ENCODE measurements around the gene ARFGEF2. TPM values are rescaled to one million over a fixed set of nuclear protein-coding genes. Genes with fewer than 3 reads are reported as not detected.
A peak's percentile ranks its signal among the peaks of the same experiment; 100 is the strongest.

The ARFGEF2 gene
- total and polyA plus RNA-seq, 10 of the 15 experiments (the other 5 are each of a cell fraction or from before 2014, with no cell fraction given), result 5.2 to 24.1 (median 17.7) TPM

DNA sequence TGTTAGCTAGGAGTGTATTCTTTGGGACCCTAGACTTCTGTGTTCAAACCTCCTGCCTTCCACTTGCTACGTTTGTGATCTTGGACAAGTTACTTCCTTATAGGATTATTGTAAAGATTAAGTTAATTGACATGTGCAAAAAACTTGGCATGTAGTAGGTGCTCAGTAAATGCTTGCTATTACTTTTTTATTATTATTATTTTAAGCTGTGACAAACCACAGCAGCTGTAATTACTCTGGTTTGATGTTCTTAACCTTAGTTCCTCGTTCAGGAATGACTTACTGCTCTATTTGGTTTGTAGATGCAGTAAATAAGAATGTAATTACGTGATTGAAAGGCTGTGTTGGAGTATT is 3.2 kb downstream of the ARFGEF2 start (continued):
- no peak for TF ChIP-seq EGR1 (IDR thresholded peaks at IDR 0.05; ENCODE audit: borderline replicate concordance in 1 of 2, low read depth in 2 of 2, low read length in 2 of 2)
- TF ChIP-seq ZNF207 (IDR thresholded peaks at IDR 0.05; ENCODE audit: borderline replicate concordance), result no peak
- TF ChIP-seq MXI1 (IDR thresholded peaks at IDR 0.05; ENCODE audit: low read depth, low read length), result no peak
- TF ChIP-seq, protein P1, sequence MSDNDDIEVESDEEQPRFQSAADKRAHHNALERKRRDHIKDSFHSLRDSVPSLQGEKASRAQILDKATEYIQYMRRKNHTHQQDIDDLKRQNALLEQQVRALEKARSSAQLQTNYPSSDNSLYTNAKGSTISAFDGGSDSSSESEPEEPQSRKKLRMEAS (IDR thresholded peaks at IDR 0.05; ENCODE audit: low read depth, low read length), result no peak
- no peak for TF ChIP-seq BCL11A (IDR thresholded peaks at IDR 0.05; ENCODE audit: low read depth, low read length)
- no peak for TF ChIP-seq HDGF (IDR thresholded peaks at IDR 0.05)
- no peak for TF ChIP-seq YY1 (IDR thresholded peaks at IDR 0.05; ENCODE audit: low read depth, low read length)
- TF ChIP-seq SPI1 (IDR thresholded peaks at IDR 0.05; ENCODE audit: borderline replicate concordance, insufficient read depth, low read depth, low read length), result no peak

DNA sequence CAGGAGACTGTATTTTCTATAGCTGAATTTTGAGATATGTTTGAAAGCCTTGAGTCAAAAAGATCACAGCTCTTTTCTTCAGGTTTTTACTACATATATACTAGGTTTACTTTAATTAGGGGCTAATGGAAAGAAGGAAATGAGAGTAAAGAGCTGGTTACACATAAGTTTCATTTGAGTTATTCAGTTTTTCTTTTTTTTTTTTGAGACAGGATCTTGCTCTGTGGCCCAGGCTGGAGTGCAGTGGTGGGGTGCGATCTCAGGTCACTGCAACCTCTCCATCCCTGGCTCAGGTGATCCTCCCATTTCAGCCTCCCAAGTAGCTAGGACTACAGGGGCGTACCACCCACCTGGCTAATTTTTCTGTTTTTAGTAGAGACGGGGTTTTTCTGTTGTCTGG is 4.8 kb downstream of the ARFGEF2 start:
- WGBS (ENCODE audit: insufficient coverage, insufficient replicate concordance, low lambda C conversion rate, missing lambda C conversion rate), result 65% methylated on average over 3 of the region's 3 CpGs
- RAD21 ChIA-PET (ENCODE audit: unreplicated experiment), result interaction anchor here (0.6 to 1.2 kb wide), 3 partner anchors 18 to 408 kb away, joined by 3 read pairs; no protein-coding TSS in a partner anchor
- no peaks in the 10 kb centered on the region for H3K9me3 ChIP-seq (replicated peaks; ENCODE audit: control insufficient read depth, insufficient read depth, low read length)
- CTCF ChIA-PET, result interaction anchor here (0.6 to 1.2 kb wide), 6 partner anchors 89 to 269 kb away, joined by 3 to 7 read pairs (median 3); no protein-coding TSS in a partner anchor
- peaks cover 0 to 4% of the 10 kb centered on the region in 2 experiments; a peak in 1 of 4 replicates for H3K36me3 ChIP-seq (ENCODE audit: control insufficient read depth in 2 of 2, insufficient read depth in 2 of 2, low read length in 1 of 2)
- peaks cover 28% of the 10 kb centered on the region for H3K4me1 ChIP-seq (ENCODE audit: control insufficient read depth, insufficient read depth, low read length)
- intact Hi-C loops (cut with micrococcal nuclease; ENCODE audit: unreplicated experiment) (no loop called here), in situ Hi-C loops (cut with MboI) (no loop called here)
- H3K27ac ChIP-seq (ENCODE audit: control insufficient read depth, insufficient read depth), result peak overlapping the region; percentile 23; the same call in 1 of the 2 replicates
- TF ChIP-seq NR2C2 (IDR thresholded peaks at IDR 0.05; ENCODE audit: borderline replicate concordance, control insufficient read depth, insufficient read length, low read depth), result no peak
- no peak for TF ChIP-seq EP300 (IDR thresholded peaks at IDR 0.05; ENCODE audit: borderline replicate concordance in 1 of 2, control insufficient read depth in 1 of 2, low read depth in 2 of 2, low read length in 2 of 2)
- TF ChIP-seq ATF7 (IDR thresholded peaks at IDR 0.05; ENCODE audit: low read depth), result peak; percentile 31; the same call in 1 of the 2 replicates
- no peak for TF ChIP-seq CREB1 (IDR thresholded peaks at IDR 0.05; ENCODE audit: low read depth)
- TF ChIP-seq SPI1 (IDR thresholded peaks at IDR 0.05; ENCODE audit: borderline replicate concordance, insufficient read depth, low read depth, low read length), result peak; percentile 42; the same call in 1 of the 2 replicates
- no peak for TF ChIP-seq ETV6 (conservative IDR thresholded peaks at IDR 0.05 in 1 of 2, IDR thresholded peaks at IDR 0.05 in 1 of 2; ENCODE audit: borderline replicate concordance in 1 of 2, low read depth in 1 of 2)
- TF ChIP-seq, protein P2, sequence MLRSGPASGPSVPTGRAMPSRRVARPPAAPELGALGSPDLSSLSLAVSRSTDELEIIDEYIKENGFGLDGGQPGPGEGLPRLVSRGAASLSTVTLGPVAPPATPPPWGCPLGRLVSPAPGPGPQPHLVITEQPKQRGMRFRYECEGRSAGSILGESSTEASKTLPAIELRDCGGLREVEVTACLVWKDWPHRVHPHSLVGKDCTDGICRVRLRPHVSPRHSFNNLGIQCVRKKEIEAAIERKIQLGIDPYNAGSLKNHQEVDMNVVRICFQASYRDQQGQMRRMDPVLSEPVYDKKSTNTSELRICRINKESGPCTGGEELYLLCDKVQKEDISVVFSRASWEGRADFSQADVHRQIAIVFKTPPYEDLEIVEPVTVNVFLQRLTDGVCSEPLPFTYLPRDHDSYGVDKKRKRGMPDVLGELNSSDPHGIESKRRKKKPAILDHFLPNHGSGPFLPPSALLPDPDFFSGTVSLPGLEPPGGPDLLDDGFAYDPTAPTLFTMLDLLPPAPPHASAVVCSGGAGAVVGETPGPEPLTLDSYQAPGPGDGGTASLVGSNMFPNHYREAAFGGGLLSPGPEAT (IDR thresholded peaks at IDR 0.05; ENCODE audit: low read depth), result 0 out of 2 replicates have a peak, but pooled peaks have one; percentile 13
- peak; percentile 48; the same call in 1 of the 2 replicates for TF ChIP-seq MTA2 (IDR thresholded peaks at IDR 0.05; ENCODE audit: low read depth)
- 0 out of 2 replicates have a peak, but pooled peaks have one; percentile 29 for TF ChIP-seq SMARCA5 (IDR thresholded peaks at IDR 0.05)
- TF ChIP-seq ZNF217 (IDR thresholded peaks at IDR 0.05), result peak; percentile 55; the same call in 1 of the 2 replicates
- peak; percentile 78 for TF ChIP-seq ZNF384 (IDR thresholded peaks at IDR 0.05; ENCODE audit: borderline replicate concordance, low read depth, low read length)
- TF ChIP-seq RUNX3 (IDR thresholded peaks at IDR 0.05; ENCODE audit: low read length), result peak; percentile 6; the same call in 1 of the 2 replicates
- no peaks in the 10 kb centered on the region for H3K27me3 ChIP-seq (replicated peaks in 1 of 2; ENCODE audit: control insufficient read depth in 2 of 2, insufficient read depth in 2 of 2, low read length in 1 of 2)
- DNase-seq (ENCODE audit: low read depth, low spot score) (no peak), ATAC-seq (peak; percentile 8), FAIRE-seq (no peak)
- no peak overlapping the region for H2AFZ ChIP-seq (ENCODE audit: control insufficient read depth, low read depth, low read length)
- no peaks in the 10 kb centered on the region for H4K20me1 ChIP-seq (ENCODE audit: control insufficient read depth, insufficient read depth)
- H3K4me2 ChIP-seq (ENCODE audit: control insufficient read depth, insufficient read depth), result peak overlapping the region; percentile 87
- peak overlapping the region; percentile 21; the same call in 1 of the 2 replicates for H3K4me3 ChIP-seq
- BruUV-seq (replicated peaks), result no TSS peak
- SMC1A ChIA-PET (ENCODE audit: uncharacterized antibody, unreplicated experiment), result interaction anchor here (0.6 to 1.4 kb wide), 5 partner anchors 21 to 121 kb away, joined by 3 to 5 read pairs (median 3); no protein-coding TSS in a partner anchor
- H3K79me2 ChIP-seq (ENCODE audit: control insufficient read depth, insufficient read depth, low read length), result peaks cover 80% of the 10 kb centered on the region
- POLR2A ChIA-PET, result interaction anchor here (0.7 to 1.1 kb wide), 4 partner anchors 69 to 188 kb away, joined by 3 to 4 read pairs (median 3); partner anchors contain the start of gene CSE1L
- H3K9ac ChIP-seq (ENCODE audit: control insufficient read depth, insufficient read depth, low read length), result no peak overlapping the region
